NCI-H1436 (cell line): ENCODE results near the gene CCDC15.

Experiments
- DNase-seq: peaks from one replicate; lab custom pipeline; 2025; lab: John Stamatoyannopoulos, UW

CCDC15 gene

DNA sequence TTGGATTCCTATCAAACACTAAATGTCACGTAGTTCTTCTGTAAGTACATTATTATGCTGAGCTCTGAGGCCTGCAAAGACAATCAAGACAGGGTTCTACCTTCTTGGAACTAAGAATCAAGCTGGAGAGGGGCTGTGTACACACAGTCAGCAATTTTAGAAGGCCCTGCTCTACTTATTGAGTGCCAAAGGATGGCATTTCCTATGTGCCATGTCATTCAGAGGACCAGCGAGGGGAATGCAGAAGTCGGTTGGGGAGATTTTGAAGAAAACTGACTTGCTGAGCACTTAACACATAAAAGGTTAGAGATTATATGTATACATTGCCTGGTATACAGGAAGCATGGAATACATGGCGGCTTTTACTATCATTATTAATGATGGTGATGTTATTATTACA, 114.4 kb downstream of the CCDC15 start:
- DNase-seq, result no peak

DNA sequence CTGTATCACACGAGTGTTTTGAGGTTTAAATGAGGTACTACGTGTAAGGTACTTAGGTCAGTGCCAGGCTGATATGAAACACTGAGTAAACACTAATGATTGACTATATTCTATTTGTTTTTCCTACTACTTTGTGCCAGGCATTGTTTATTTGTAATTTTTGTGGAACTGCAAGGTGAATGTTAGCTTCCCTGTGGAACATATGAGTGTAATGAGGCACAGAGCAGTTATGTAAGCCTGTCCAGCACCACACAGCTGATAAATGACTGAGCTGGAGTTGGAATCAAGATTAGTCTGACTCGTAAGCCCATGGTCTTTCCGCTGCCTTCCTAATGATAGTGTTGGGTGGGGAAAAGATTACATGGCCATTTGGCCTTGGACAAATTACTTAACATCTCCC, 115.0 kb downstream of the CCDC15 start:
- DNase-seq, result no peak

DNA sequence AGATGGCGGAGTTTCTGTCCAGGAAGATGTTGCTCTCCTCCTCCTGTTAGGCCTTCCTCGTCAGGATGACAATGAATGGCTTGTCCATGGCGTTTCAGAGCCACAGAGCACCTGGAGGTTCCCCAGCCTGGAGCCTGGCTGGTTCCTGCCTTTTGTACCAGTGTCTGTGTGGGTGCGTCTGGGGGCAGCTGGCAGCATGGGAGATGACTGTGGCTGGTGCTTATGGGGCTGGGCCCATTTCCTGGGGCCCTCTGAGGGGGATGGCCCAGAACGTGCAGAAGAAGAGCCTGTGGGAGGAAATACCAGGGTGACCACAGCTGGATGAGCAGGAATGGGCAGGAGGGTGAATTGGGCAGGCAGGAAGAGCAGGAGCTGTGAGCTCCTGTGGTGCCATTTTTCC, 115.8 kb downstream of the CCDC15 start:
- no peak for DNase-seq

DNA sequence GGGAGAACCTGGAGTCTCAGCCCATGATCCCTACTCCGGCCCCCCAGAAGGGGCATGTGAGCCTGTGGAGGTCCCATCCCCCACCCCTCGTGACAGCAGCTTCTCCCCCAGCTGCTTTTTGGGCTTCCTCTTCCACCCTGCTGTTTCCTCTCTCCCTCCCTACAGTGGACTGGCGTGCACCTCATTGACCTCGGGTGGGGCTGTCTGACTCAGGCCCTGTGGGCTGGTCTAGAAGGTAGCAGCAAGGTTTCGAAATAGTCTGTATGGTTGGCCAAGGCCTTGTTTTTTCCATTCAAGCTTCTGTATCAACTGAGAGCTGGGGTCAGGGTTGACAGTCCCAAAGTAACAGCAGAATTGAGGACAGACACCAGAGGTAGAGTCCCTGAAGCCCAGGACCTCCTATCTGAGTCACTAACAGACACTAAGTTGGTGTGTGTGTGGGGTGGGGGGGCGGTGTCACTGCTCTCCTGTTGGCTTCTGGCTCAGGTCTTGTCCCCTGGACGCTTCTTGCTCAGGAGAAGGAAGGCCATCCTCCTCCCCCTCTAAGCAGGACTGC, 116.8 kb downstream of the CCDC15 start:
- DNase-seq, result no peak

DNA sequence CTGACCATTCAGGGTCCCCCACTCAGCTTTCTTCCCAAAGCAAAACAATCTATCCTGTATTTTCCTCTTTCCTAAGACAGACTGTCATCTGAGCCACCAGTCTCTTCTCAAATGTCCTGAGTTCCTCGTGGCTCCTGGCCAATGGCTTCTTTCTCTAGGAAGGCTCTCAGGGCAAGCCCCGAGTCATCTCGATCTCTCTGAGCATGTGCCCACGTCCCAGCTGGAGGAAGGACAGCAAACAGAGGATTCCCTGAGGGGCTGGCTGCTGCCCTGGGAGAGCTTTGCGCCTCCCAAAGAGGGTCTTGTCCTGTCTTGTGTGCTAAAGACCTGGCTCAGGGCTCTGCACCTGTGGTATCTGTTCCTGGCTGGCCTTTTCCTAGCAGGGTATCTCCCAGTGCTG, 117.4 kb downstream of the CCDC15 start:
- no peak for DNase-seq

DNA sequence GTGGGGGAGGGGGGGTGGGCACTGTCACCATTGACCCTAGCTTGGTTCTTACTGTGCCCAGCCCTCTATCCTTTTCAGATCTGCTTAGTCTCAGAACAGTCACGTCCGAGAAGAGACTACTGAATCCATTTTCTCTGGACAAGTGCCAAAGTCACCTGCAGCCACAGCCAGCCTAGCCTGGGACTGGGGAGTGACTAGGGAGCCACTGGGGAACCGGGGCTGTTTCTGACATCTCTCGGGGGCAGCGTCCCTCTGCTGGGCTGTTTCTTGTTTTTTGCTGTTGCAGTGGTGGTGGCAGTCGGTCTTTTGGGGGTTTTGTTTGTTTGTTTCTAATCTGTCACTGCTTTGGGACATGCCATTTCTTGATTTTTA, 117.8 kb downstream of the CCDC15 start:
- DNase-seq, result no peak

DNA sequence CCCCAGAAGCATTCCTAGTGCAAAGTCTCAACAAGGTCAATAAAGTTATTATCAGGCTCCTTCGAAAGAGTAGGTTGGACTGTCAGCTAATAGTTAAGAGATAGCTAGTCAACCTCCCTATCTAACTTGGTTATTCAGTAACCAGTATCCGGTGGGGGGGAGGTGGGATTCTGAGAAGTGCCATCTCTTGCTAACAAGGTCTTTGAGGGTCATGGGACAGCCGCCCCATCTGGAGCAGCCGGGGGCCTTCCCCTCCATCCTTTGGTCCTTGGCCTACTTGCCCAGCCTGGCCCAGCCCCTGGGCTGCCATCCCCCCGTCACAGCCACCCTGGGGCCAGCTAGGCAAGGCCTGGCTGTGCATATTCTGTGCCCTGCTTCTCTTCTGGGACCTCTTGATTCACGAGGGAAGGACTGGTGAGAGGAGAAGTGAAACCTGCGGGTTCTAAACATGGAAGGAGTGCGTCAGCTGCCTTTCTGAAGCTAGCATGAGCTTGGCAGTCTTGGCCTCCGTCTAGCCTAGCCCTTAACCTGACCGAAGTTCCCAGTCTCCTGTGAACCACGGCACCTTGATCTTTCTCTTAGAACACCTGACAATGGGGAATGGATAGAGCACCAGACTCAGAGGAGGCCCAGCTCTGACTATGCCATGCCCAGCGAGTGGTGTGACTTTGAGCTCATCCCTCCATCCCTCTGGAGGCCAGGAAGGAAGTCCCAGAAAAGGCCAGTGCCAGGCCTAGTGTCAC, 118.4 kb downstream of the CCDC15 start:
- DNase-seq, result no peak

DNA sequence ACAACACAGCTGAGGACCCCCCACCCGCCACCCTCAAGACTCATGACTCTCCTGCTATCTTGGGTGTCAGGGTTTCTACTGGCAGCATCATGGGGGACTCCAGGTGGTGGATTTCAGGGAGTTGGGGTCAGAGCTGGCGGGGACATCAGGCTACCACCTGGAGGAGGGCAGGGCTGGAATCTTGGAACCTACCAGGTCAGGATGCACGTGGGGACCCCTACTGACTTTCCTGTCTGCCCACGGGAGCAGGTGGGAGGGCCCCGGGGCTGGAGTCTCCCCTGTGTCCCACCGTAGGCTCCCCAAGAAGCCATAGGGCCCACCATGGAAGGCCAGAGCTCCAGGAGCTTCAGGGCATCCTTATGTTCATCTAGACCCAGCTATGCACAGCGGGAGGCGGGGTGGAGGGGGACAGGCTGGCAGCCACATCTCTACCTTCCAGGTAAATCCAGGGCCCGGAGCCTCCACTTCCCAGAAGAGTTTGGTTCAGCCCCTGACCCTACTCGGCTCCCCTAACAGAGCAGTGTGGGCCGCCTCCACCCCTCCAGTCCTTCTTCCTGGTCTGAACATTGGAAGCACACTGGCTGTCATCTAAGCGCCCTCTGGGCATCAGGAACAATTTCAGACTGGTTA, 119.1 kb downstream of the CCDC15 start:
- no peak for DNase-seq

DNA sequence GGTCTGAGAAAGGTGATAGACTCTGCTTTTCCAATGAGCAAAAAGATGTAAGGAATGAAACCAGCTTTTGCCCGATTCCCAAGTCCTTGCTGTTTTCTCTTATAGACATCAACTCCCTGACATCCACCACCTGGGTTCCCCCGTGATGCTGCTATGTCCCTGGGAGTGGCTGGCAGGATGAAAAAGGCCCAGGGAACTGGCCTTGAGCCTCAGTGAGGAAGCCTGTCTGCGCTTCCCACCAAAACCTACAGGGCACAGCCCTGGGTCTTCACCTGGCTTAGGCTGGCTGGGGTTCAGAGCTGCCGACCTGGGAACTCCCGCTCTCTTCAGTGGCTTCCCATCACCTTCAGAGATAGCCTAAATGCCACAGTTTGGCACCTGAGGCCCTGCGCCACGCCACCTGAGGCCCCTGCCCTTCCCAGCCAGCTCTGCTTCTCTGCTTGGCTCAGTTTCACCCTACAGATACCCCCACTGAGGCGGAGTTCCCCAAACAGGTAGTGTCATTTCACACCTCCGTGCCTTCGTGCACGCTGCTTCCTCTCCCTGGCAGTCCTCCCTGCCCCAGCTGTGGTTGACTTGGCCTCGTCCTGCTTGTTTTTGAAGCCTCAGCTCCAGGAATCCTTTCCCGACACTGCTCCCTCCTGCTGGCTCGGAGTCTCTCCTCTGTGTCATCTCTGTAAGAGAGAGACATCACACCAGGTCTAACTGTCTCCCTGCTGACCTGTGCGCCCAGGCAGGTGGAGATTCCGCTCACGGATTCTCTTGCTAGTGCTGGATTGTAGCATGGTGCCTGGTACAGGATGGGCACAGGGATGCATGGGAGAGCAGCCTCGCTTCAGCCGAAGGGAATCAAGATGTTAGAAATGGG, 119.8 kb downstream of the CCDC15 start:
- DNase-seq, result no peak

DNA sequence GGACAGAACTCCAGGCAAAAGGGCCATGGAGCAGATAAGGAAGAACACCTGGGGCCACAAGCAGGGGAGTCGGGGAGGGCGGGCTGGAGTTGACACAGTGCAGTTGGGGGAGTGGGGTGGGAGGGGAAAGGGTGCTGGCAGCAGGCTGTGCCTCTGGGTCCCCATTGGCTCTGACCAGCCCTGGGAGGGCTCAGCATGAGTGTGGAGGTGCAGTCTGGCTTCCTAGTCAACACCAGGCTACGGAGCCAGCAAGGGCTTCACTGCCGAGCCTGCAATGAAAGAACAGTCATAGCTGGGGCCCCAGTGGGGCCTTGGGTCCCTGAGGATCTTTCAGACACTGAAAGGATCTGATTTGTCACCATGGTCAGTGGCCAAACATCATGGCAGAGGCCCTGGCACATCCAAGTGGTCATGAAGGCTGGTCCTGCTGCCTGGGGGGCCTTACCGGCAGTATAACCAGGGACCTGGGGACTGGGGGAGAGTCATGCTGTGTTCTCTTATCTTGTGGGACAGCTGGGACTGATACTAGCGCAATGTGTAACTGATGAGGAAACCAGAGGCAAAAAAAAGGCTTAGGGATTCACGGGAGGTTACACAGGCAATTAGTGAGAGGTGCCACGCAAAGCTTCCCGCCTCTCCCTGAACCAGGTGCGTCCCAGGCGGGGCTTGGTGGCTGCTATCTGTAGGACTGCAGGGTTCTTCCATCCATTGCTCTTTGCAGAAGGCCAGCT, 120.7 kb downstream of the CCDC15 start:
- no peak for DNase-seq

DNA sequence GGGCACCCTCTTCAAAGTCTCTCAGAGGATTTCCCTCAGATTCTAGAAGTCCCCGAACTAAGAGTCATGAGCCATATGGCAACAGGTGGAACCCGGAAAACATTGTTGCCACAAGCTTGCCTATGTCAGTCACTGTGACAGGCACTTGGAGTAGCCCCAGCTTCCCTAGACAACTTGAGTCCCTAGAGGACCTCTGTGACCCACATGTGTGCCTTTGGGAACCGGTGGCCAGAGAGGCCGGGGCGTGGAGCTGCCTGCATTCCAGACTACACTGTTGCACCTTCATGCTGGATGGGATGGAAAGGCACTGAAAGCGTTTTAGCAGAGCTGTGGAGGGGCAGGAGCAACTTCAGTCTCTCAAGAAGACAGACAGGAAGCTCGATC, 121.2 kb downstream of the CCDC15 start:
- no peak for DNase-seq

DNA sequence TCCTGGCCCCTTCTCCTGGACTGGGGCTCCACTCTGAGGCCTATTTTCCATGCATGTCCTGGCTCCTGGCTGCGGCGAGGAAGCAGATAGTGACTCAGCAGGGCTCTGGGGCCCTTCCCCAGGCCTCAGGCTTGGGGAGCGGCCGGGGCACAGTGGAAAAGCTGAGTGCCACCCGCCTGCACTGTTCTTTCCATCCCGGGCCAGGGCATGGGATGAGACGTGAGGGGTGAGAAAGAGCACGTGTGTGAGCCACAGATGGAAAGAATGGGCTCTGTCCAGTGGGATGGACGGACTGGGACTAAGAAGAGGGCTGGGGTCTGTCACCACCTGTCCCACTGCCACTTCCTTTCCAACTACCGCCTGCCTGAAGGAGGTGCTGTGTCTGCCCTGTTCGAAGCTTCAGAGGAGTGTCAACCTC, 121.9 kb downstream of the CCDC15 start:
- DNase-seq, result no peak

DNA sequence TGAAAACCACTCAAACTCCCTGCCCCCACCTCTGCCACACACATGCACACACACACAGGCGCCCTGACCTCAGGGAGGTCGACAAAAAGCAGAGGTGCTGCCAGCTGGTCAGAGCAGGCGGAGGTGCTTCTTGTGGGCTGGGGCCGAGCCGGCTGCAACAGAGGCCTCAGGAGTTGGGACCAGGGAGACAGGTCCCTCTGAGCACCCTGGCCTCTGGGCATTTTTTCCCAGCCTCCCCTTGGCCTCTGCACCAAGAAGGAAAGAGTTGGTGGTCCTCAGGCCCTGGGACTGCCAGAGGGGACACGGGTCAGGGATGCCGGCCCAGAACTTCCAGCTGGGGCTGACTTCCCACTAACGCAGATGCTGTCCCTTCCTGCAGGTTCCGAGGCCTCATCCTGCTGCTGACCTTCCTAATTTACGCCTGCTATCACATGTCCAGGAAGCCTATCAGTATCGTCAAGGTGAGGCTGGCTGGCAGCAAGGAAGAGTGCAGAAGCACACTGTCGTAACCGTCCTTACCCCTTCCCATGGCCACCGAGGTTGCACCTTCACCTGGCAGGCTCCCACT, 122.5 kb downstream of the CCDC15 start:
- no peak for DNase-seq

DNA sequence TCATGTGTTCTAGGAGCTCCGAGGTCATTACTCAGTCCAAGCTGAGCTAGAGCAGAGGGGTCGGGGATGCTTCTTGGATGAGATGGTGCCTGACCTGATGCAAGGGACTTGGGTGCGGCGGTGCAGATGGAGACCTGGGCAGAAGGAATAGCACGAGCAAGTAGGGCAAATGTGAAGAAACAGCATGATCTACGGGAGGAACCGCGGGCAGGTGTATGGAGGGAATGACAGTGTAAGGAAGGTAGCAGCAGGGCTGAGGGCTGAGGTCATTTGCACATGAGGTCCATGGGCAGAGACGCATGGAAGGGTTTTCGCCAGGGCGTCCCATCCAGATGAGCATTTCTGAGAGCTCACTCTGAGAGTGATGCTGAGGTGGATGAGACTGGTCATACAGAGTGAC, 124.0 kb downstream of the CCDC15 start:
- no peak for DNase-seq

DNA sequence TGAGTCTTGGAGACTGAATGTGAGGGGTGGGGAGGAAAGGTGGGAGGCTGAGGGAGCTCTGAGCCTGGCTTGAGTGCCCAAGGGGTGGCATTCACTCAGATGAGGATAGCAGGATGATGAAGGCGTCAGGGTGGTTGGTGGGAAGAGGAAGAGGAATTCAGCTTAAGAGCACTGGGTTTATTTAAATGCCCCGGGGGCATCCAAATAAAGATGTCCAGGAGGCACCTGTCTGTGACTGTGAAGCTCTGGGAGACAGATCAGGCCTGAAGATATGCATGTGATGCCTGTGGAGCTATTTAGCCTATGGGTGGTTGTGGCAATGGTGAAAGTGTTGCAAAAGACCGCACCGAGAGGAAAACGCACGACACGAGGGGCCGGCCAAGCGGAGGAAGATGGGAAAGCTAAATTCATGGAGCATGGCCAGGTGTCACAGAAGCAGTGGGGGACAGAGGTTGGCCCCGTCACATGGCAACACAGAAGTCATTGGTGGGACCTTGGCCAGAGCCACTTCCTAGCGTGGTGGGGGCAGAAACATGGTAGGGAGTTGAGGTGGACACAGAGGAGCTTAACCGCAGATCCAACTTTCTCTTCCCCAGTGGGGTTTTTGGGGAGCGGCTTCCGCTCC, 124.6 kb downstream of the CCDC15 start:
- no peak for DNase-seq

DNA sequence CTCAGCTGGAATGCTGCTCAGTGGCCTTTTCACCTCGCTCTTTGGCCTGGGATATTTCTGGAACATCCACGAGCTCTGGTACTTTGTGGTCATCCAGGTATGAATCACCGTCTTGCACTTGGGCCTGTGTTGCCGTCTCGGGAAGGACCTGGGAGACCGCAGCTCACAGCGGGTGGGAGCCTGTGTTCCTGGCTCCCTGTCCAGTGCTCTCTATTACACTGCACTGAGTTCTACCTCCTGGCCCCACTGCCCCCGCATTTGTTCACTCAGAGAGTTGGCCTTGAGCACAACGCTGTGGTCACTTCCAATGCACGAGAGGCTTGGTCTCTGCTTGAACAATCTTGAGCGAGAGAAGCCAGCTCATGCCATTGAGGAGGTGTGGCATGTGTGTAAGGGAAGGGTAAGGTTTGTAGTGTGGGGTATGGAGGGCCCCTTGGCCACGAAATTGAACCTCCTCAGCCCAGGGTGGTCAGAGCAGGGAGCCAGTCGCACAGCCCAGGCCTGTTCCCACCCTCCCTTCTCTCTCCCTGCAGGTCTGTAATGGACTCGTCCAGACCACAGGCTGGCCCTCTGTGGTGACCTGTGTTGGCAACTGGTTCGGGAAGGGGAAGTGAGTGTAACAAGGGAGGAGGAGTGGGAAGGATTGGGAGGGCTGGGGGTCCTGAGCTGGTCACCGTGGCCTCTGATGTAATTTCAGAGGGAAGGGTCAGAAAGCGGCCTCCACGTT, 125.3 kb downstream of the CCDC15 start:
- DNase-seq, result no peak

DNA sequence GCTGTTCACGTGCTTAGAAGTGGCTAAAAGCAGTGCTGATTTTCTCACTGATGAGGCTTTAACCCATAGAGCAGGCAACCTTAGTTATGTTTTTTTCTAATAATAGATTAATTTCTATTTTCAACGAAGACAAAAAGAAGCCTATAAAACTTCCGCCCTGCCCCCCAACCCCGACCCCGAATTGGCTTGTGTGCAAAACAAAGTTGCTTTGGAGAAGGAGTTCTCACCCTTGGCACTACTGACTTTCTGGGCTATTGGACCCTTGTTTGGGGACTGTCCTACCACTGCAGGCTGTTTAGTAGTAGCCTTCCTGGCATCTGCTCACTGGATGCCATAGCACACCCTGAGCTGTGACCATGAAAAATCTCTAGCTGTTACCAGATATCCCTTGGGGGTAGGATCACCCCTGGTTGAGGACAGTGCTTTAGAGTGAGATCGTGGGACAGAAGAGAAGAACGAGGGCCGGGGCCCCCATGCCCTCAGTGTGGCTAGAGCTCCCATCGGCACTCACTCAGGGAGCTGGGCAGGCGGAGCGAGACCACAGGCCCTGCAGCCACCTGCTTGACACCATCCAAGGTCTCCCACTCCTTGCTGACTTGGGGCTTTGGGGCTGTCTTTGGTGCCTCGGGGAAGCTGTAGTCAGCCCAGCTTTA, 126.0 kb downstream of the CCDC15 start:
- no peak for DNase-seq

DNA sequence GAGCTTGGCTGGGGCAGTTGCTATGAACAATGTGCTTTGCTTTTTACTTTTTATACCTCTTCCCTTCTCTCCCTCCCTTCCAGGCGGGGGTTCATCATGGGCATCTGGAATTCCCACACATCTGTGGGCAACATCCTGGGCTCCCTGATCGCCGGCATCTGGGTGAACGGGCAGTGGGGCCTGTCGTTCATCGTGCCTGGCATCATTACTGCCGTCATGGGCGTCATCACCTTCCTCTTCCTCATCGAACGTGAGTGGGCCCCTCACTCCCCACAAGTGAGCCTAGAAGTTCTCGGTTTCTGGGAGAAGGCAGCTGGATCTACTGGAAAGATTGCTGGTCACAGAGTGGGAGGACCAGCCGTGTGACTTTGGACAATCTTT, 126.5 kb downstream of the CCDC15 start:
- DNase-seq, result no peak

DNA sequence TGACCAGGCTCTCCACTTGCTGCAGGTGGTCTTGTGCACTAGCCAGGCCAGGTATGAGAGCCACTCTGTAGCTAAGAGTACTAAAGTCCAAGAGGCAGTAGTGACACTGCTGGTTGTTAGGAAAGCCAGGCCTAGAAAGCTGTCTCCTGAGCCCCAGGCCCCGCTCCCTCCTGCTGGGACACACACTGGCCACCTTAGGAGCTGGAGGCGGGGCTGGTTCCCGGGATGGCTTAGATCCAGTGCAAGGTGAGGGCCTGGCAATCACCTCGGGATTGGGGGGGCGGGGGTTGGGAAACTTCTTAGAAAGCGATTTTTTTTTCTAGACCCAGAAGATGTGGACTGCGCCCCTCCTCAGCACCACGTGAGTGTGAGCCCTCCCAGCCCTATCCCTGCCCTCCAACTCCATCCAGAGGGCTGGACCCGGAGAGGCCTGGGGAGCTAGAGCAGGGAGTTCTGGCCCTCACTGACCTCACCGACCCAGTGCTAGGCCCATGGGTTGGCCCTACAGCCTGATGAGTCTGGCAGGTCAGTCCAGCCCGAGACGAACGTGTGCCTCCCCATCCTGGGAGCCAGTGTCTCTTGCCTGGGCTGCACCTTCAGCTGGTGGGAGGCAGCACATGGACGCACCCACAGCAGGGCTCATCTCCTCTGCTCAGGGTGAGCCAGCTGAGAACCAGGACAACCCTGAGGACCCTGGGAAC, 127.2 kb downstream of the CCDC15 start:
- no peak for DNase-seq
